OCI-LY1 (cell line): ENCODE results near the gene ZNF316.

Source experiments
- H2AFZ ChIP-seq: fragments of 200-600 bp; sonication (generic), shearing (Covaris generic); 2 replicates; pipeline ENCODE4 v1.6.0; 2014; ENCODE audit warnings: antibody characterized with exemption, mild to moderate bottlenecking, low read length
- H3F3A ChIP-seq: fragments of 200-600 bp; sonication (generic), shearing (Covaris generic); 2 replicates; pipeline ENCODE4 v1.6.0; 2014; ENCODE audit warnings: mild to moderate bottlenecking, antibody characterized with exemption, low read length, moderate library complexity; ENCODE audit not compliant: insufficient read depth
- H3K27ac ChIP-seq: fragments of 200-600 bp; sonication (generic); 2 replicates; pipeline ENCODE4 v1.5.1; 2014; ENCODE audit warnings: low read length, mixed run types, mild to moderate bottlenecking, low read depth; ENCODE audit not compliant: poor library complexity, severe bottlenecking
- H3K27me3 ChIP-seq: fragments of 200-600 bp; sonication (generic); 2 replicates; pipeline ENCODE4 v1.6.0; 2014; ENCODE audit warnings: antibody characterized with exemption, mild to moderate bottlenecking, low read length, moderate library complexity; ENCODE audit not compliant: insufficient read depth
- H3K36me3 ChIP-seq: fragments of 200-600 bp; sonication (generic); 2 replicates; pipeline ENCODE4 v1.6.1; 2014; ENCODE audit warnings: mild to moderate bottlenecking, antibody characterized with exemption, low read length, moderate library complexity, mixed read lengths; ENCODE audit not compliant: insufficient read depth
- H3K4me1 ChIP-seq: fragments of 200-600 bp; sonication (generic); 2 replicates; pipeline ENCODE4 v1.5.1; 2014; ENCODE audit warnings: mild to moderate bottlenecking, low read length, moderate library complexity; ENCODE audit not compliant: insufficient read depth, severe bottlenecking
- H3K4me2 ChIP-seq: fragments of 200-600 bp; sonication (generic), shearing (Covaris generic); 2 replicates; pipeline ENCODE4 v1.6.1; 2014; ENCODE audit warnings: low read length
- H3K4me3 ChIP-seq: fragments of 200-600 bp; sonication (generic); 2 replicates; pipeline ENCODE4 v1.5.1; 2014; ENCODE audit warnings: low read length, low read depth, mild to moderate bottlenecking, mixed read lengths; ENCODE audit not compliant: poor library complexity, severe bottlenecking
- H3K79me2 ChIP-seq: fragments of 200-600 bp; shearing (Covaris generic); 2 replicates; pipeline ENCODE4 v1.6.1; 2016; ENCODE audit warnings: mixed run types, low read length, mixed read lengths; ENCODE audit not compliant: insufficient read depth
- H3K9ac ChIP-seq: fragments of 200-600 bp; sonication (generic), shearing (Covaris generic); 2 replicates; pipeline ENCODE4 v1.6.1; 2014; ENCODE audit warnings: mild to moderate bottlenecking, low read length, mixed read lengths
- H3K9me2 ChIP-seq: fragments of 200-600 bp; sonication (generic), shearing (Covaris generic); 2 replicates; pipeline ENCODE4 v1.6.1; 2014; ENCODE audit warnings: low read depth, mild to moderate bottlenecking, low read length, mixed read lengths
- H3K9me3 ChIP-seq: fragments of 200-600 bp; shearing (Covaris generic); 2 replicates; pipeline ENCODE4 v1.6.1; 2014; ENCODE audit warnings: low read length, mixed read lengths
- H4K20me1 ChIP-seq: fragments of 200-600 bp; sonication (generic), shearing (Covaris generic); 2 replicates; pipeline ENCODE4 v1.6.0; 2016; ENCODE audit warnings: mild to moderate bottlenecking, low read length; ENCODE audit not compliant: insufficient read depth
- CTCF ChIP-seq: fragments of 200-600 bp; sonication (generic), shearing (Covaris generic); IDR thresholded peaks from 2 replicates; pipeline ENCODE4 v1.5.1; 2017; ENCODE audit warnings: mild to moderate bottlenecking, antibody characterized with exemption, low read length, moderate library complexity, mixed read lengths
- EZH2 ChIP-seq: fragments of 200-600 bp; sonication (generic), shearing (Covaris generic); IDR thresholded peaks from 2 replicates; pipeline ENCODE4 v1.8.0; 2017; ENCODE audit warnings: borderline replicate concordance, mixed run types, mild to moderate bottlenecking, antibody characterized with exemption, low read length, moderate library complexity, mixed read lengths

The ZNF316 gene

GRCh38 chr7:6680146-6680545, 43.0 kb downstream of the ZNF316 start:
- TF ChIP-seq EZH2: no peak
- TF ChIP-seq CTCF: no peak
- H4K20me1 ChIP-seq: no peaks in the 10 kb centered on the region
- H3K9me2 ChIP-seq: no peaks in the 10 kb centered on the region
- no peak overlapping the region for H3K9ac ChIP-seq
- H3K9me3 ChIP-seq: peaks cover 51% of the 10 kb centered on the region
- no peaks in the 10 kb centered on the region for H3F3A ChIP-seq
- H3K4me2 ChIP-seq: no peak overlapping the region
- H3K27ac ChIP-seq: no peak overlapping the region
- H3K4me1 ChIP-seq: no peaks in the 10 kb centered on the region
- no peaks in the 10 kb centered on the region for H3K79me2 ChIP-seq
- H2AFZ ChIP-seq: no peak overlapping the region
- no peaks in the 10 kb centered on the region; the same call in 1 of the 2 replicates for H3K36me3 ChIP-seq
- no peak overlapping the region for H3K4me3 ChIP-seq
- H3K27me3 ChIP-seq: no peaks in the 10 kb centered on the region

GRCh38 chr7:6691103-6691502, 54.0 kb downstream of the ZNF316 start:
- no peak overlapping the region for H3K4me3 ChIP-seq

GRCh38 chr7:6691609-6692106, 54.5 kb downstream of the ZNF316 start:
- Histone ChIP-seq H3K9ac (no peak overlapping the region), H4K20me1 (no peaks in the 10 kb centered on the region), H3K79me2 (no peaks in the 10 kb centered on the region), H3K4me2 (no peak overlapping the region), H3K27me3 (no peaks in the 10 kb centered on the region), H3K9me3 (peaks cover 89% of the 10 kb centered on the region), H3K27ac (no peak overlapping the region), H2AFZ (no peak overlapping the region), H3K4me3 (no peak overlapping the region), H3F3A (peaks cover 9% of the 10 kb centered on the region), H3K36me3 (peaks cover 100% of the 10 kb centered on the region), H3K9me2 (no peaks in the 10 kb centered on the region), H3K4me1 (no peaks in the 10 kb centered on the region)
- TF ChIP-seq CTCF (no peak), EZH2 (no peak)

More at GRCh38 chr7:6691103-6691502, 54.0 kb downstream of the ZNF316 start:
- H3K4me2 ChIP-seq: no peak overlapping the region
- no peaks in the 10 kb centered on the region for H3K9me2 ChIP-seq
- no peaks in the 10 kb centered on the region for H3K4me1 ChIP-seq
- no peaks in the 10 kb centered on the region for H3K27me3 ChIP-seq
- H3K9me3 ChIP-seq: peaks cover 87% of the 10 kb centered on the region
- TF ChIP-seq EZH2: no peak
- TF ChIP-seq CTCF: no peak
- H3F3A ChIP-seq: peaks cover 9% of the 10 kb centered on the region
- H3K9ac ChIP-seq: no peak overlapping the region
- H4K20me1 ChIP-seq: no peaks in the 10 kb centered on the region
- no peak overlapping the region for H3K27ac ChIP-seq
- no peaks in the 10 kb centered on the region for H3K79me2 ChIP-seq
- H2AFZ ChIP-seq: no peak overlapping the region
- H3K36me3 ChIP-seq: peaks cover 99% of the 10 kb centered on the region
